ENCODE data around the gene FMN2. TPM values are rescaled to one million over a fixed set of nuclear protein-coding genes. Genes with fewer than 3 reads are reported as not detected.

Gene FMN2
- total RNA-seq, 8 experiments from 2014 or later: 0.27 to 29.0 (median 23.0) TPM

GRCh38 chr1:240126821-240127220, 35.1 kb downstream of the FMN2 start:
- ATAC-seq (replicated peaks in 6 of 8): no peak
- in situ Hi-C loops (cut with MboI; ENCODE audit: low pct_unique_long_range_greater_than_20kb in 2 of 9, low sequenced_read_pairs in 9 of 9, unreplicated experiment in 9 of 9): no loop called here
- no peak overlapping the region for H3K4me3 ChIP-seq
- no peak overlapping the region for H3K27ac ChIP-seq
- 70 to 100% (median 97%) methylated on average over 2 to 6 of the region's 6 CpGs; no CpG with 5 or more reads in 4 of the 10 experiments for WGBS, 10 experiments
- H3K4me1 ChIP-seq (replicated peaks in 1 of 2): peaks cover 4 to 14% of the 10 kb centered on the region in 2 donors

- ATAC-seq (replicated peaks in 6 of 8): no peak
- WGBS, 10 experiments: 41 to 100% (median 92%) methylated on average over 2 of the region's 2 CpGs
- Histone ChIP-seq H3K4me1 (replicated peaks in 1 of 2) (peaks cover 4 to 14% of the 10 kb centered on the region in 2 donors), H3K27ac (no peak overlapping the region), H3K4me3 (no peak overlapping the region)
- in situ Hi-C loops (cut with MboI; ENCODE audit: low pct_unique_long_range_greater_than_20kb in 2 of 9, low sequenced_read_pairs in 9 of 9, unreplicated experiment in 9 of 9): no loop called here
Observed at GRCh38 chr1:240128366-240128765, 36.7 kb downstream of the FMN2 start.

GRCh38 chr1:240134113-240134512, 42.4 kb downstream of the FMN2 start:
- no peak for ATAC-seq (replicated peaks in 6 of 8)
- Histone ChIP-seq H3K4me1 (replicated peaks in 1 of 2) (peaks cover 0 to 3% of the 10 kb centered on the region in 2 donors), H3K27ac (no peak overlapping the region), H3K4me3 (no peak overlapping the region)
- in situ Hi-C loops (cut with MboI; ENCODE audit: low pct_unique_long_range_greater_than_20kb in 2 of 9, low sequenced_read_pairs in 9 of 9, unreplicated experiment in 9 of 9): no loop called here
- WGBS, 10 experiments: 43 to 100% (median 79%) methylated on average over 1 of the region's 1 CpG; no CpG with 5 or more reads in 4 of the 10 experiments

GRCh38 chr1:240134596-240134995, 42.9 kb downstream of the FMN2 start:
- Histone ChIP-seq H3K4me1 (replicated peaks in 1 of 2) (peaks cover 0 to 3% of the 10 kb centered on the region in 2 donors), H3K27ac (no peak overlapping the region), H3K4me3 (no peak overlapping the region)
- no peak for ATAC-seq (replicated peaks in 6 of 8)
- in situ Hi-C loops (cut with MboI; ENCODE audit: low pct_unique_long_range_greater_than_20kb in 2 of 9, low sequenced_read_pairs in 9 of 9, unreplicated experiment in 9 of 9): no loop called here
- 33 to 100% (median 100%) methylated on average over 1 to 2 of the region's 2 CpGs; no CpG with 5 or more reads in 5 of the 10 experiments for WGBS, 10 experiments

- in situ Hi-C loops (cut with MboI; ENCODE audit: low pct_unique_long_range_greater_than_20kb in 2 of 9, low sequenced_read_pairs in 9 of 9, unreplicated experiment in 9 of 9): no loop called here
Observed at GRCh38 chr1:240136402-240136801, 44.7 kb downstream of the FMN2 start.

GRCh38 chr1:240138867-240139266, 47.2 kb downstream of the FMN2 start:
- no peak for ATAC-seq (replicated peaks in 6 of 8)
- Histone ChIP-seq H3K4me3 (no peak overlapping the region), H3K27ac (no peak overlapping the region), H3K4me1 (replicated peaks in 1 of 2) (peaks cover 0 to 3% of the 10 kb centered on the region in 2 donors)
- WGBS, 10 experiments: 20 to 80% (median 61%) methylated on average over 1 to 4 of the region's 4 CpGs; no CpG with 5 or more reads in 1 of the 10 experiments
- in situ Hi-C loops (cut with MboI; ENCODE audit: low pct_unique_long_range_greater_than_20kb in 2 of 9, low sequenced_read_pairs in 9 of 9, unreplicated experiment in 9 of 9): no loop called here

More at GRCh38 chr1:240136402-240136801, 44.7 kb downstream of the FMN2 start:
- 0 to 100% (median 78%) methylated on average over 1 to 3 of the region's 3 CpGs; no CpG with 5 or more reads in 2 of the 10 experiments for WGBS, 10 experiments
- Histone ChIP-seq H3K27ac (no peak overlapping the region), H3K4me1 (replicated peaks in 1 of 2) (peaks cover 0 to 3% of the 10 kb centered on the region in 2 donors), H3K4me3 (no peak overlapping the region)
- ATAC-seq (replicated peaks in 6 of 8): no peak

- Histone ChIP-seq H3K4me1 (replicated peaks in 1 of 2) (peaks cover 0 to 3% of the 10 kb centered on the region in 2 donors), H3K27ac (no peak overlapping the region), H3K4me3 (no peak overlapping the region)
- 40 to 100% (median 85%) methylated on average over 1 to 5 of the region's 5 CpGs; no CpG with 5 or more reads in 1 of the 10 experiments for WGBS, 10 experiments
- ATAC-seq (replicated peaks in 6 of 8): no peak
- in situ Hi-C loops (cut with MboI; ENCODE audit: low pct_unique_long_range_greater_than_20kb in 2 of 9, low sequenced_read_pairs in 9 of 9, unreplicated experiment in 9 of 9): no loop called here
Observed at GRCh38 chr1:240139511-240139910, 47.8 kb downstream of the FMN2 start.

- no peak overlapping the region for H3K27ac ChIP-seq
- WGBS, 10 experiments: 82 to 100% (median 93%) methylated on average over 2 to 13 of the region's 14 CpGs; no CpG with 5 or more reads in 2 of the 10 experiments
- H3K4me3 ChIP-seq: no peak overlapping the region
- no peak for ATAC-seq (replicated peaks in 6 of 8)
- in situ Hi-C loops (cut with MboI; ENCODE audit: low pct_unique_long_range_greater_than_20kb in 2 of 9, low sequenced_read_pairs in 9 of 9, unreplicated experiment in 9 of 9): no loop called here
- H3K4me1 ChIP-seq (replicated peaks in 1 of 2): no peaks in the 10 kb centered on the region
Observed at GRCh38 chr1:240145120-240145519, 53.4 kb downstream of the FMN2 start.

- no peak for ATAC-seq (replicated peaks in 6 of 8)
- Histone ChIP-seq H3K4me1 (replicated peaks in 1 of 2) (no peaks in the 10 kb centered on the region), H3K4me3 (no peak overlapping the region), H3K27ac (no peak overlapping the region)
- WGBS, 10 experiments: 89 to 100% (median 100%) methylated on average over 2 of the region's 2 CpGs; no CpG with 5 or more reads in 7 of the 10 experiments
- in situ Hi-C loops (cut with MboI; ENCODE audit: low pct_unique_long_range_greater_than_20kb in 2 of 9, low sequenced_read_pairs in 9 of 9, unreplicated experiment in 9 of 9): no loop called here
Observed at GRCh38 chr1:240148333-240148732, 56.6 kb downstream of the FMN2 start.

- 5 to 58% (median 37%) methylated on average over 1 to 3 of the region's 3 CpGs for WGBS, 10 experiments
- H3K4me1 ChIP-seq (replicated peaks in 1 of 2): no peaks in the 10 kb centered on the region
- no peak overlapping the region for H3K4me3 ChIP-seq
- peak in 3 of 8 experiments; percentile 36 to 52 (median 50) for ATAC-seq (replicated peaks in 6 of 8)
- in situ Hi-C loops (cut with MboI; ENCODE audit: low pct_unique_long_range_greater_than_20kb in 2 of 9, low sequenced_read_pairs in 9 of 9, unreplicated experiment in 9 of 9): loop anchor here in 2 of 9 experiments (10.0 to 25.0 kb wide), 2 partner anchors 112 to 125 kb away; no protein-coding TSS in a partner anchor
- no peak overlapping the region for H3K27ac ChIP-seq
Observed at GRCh38 chr1:240149484-240150094, 57.9 kb downstream of the FMN2 start.

GRCh38 chr1:240151136-240151735, 59.6 kb downstream of the FMN2 start:
- no peak overlapping the region for H3K4me3 ChIP-seq
- ATAC-seq (replicated peaks in 6 of 8): peak in 1 of 8 experiments; percentile 44
- no peak overlapping the region for H3K27ac ChIP-seq
- H3K4me1 ChIP-seq (replicated peaks in 1 of 2): no peaks in the 10 kb centered on the region
- in situ Hi-C loops (cut with MboI; ENCODE audit: low pct_unique_long_range_greater_than_20kb in 2 of 9, low sequenced_read_pairs in 9 of 9, unreplicated experiment in 9 of 9): loop anchor here in 2 of 9 experiments (10.0 to 25.0 kb wide), 2 partner anchors 114 to 126 kb away; no protein-coding TSS in a partner anchor
- WGBS, 10 experiments: 58 to 100% (median 93%) methylated on average over 2 to 7 of the region's 7 CpGs

- WGBS, 10 experiments: 0 to 100% (median 84%) methylated on average over 1 to 5 of the region's 5 CpGs
- in situ Hi-C loops (cut with MboI; ENCODE audit: low pct_unique_long_range_greater_than_20kb in 2 of 9, low sequenced_read_pairs in 9 of 9, unreplicated experiment in 9 of 9): loop anchor here in 2 of 9 experiments (10.0 to 25.0 kb wide), 2 partner anchors 115 to 128 kb away; no protein-coding TSS in a partner anchor
- Histone ChIP-seq H3K4me3 (no peak overlapping the region), H3K4me1 (replicated peaks in 1 of 2) (no peaks in the 10 kb centered on the region), H3K27ac (no peak overlapping the region)
- ATAC-seq (replicated peaks in 6 of 8): no peak
Observed at GRCh38 chr1:240152611-240153297, 61.1 kb downstream of the FMN2 start.

GRCh38 chr1:240155605-240156004, 63.9 kb downstream of the FMN2 start:
- in situ Hi-C loops (cut with MboI; ENCODE audit: low pct_unique_long_range_greater_than_20kb in 2 of 9, low sequenced_read_pairs in 9 of 9, unreplicated experiment in 9 of 9): loop anchor here in 2 of 9 experiments (10.0 to 25.0 kb wide), 2 partner anchors 118 to 131 kb away; no protein-coding TSS in a partner anchor

More at GRCh38 chr1:240155605-240156004, 63.9 kb downstream of the FMN2 start:
- Histone ChIP-seq H3K4me1 (replicated peaks in 1 of 2) (no peaks in the 10 kb centered on the region), H3K27ac (no peak overlapping the region), H3K4me3 (no peak overlapping the region)
- no peak for ATAC-seq (replicated peaks in 6 of 8)
- 60 to 100% (median 96%) methylated on average over 1 to 2 of the region's 2 CpGs; no CpG with 5 or more reads in 4 of the 10 experiments for WGBS, 10 experiments

All from motor neuron (in vitro differentiated cells).